ENCODE measurements around the gene ZNF18.
A peak's percentile ranks its signal among the peaks of the same experiment; 100 is the strongest.

ZNF18 gene

GRCh38 chr17:12007466-12007865 lies 10.2 kb upstream of the ZNF18 start:
- no peak for TF ChIP-seq CTCF (IDR thresholded peaks at IDR 0.05; ENCODE audit: extremely low read depth, missing control alignments)

GRCh38 chr17:11999696-12000095 lies 2.4 kb upstream of the ZNF18 start:
- DNase-seq (ENCODE audit: low spot score), result no peak
- TF ChIP-seq CTCF (IDR thresholded peaks at IDR 0.05; ENCODE audit: extremely low read depth, missing control alignments), result no peak

More at GRCh38 chr17:12007466-12007865, 10.2 kb upstream of the ZNF18 start:
- DNase-seq (ENCODE audit: low spot score), result no peak

GRCh38 chr17:11997972-11998233 lies 628 bp upstream of the ZNF18 start:
- TF ChIP-seq CTCF (IDR thresholded peaks at IDR 0.05; ENCODE audit: extremely low read depth, missing control alignments), result no peak
- no peak for DNase-seq (ENCODE audit: low spot score)

GRCh38 chr17:11996722-11997146 lies 541 bp downstream of the ZNF18 start:
- peak; percentile 53 for DNase-seq (ENCODE audit: low spot score)
- no peak for TF ChIP-seq CTCF (IDR thresholded peaks at IDR 0.05; ENCODE audit: extremely low read depth, missing control alignments)

- DNase-seq (ENCODE audit: low spot score), result no peak
- no peak for TF ChIP-seq CTCF (IDR thresholded peaks at IDR 0.05; ENCODE audit: extremely low read depth, missing control alignments)
These were observed 5.8 kb downstream of the ZNF18 start for GRCh38 chr17:11991461-11991860.

- no peak for TF ChIP-seq CTCF (IDR thresholded peaks at IDR 0.05; ENCODE audit: extremely low read depth, missing control alignments)
These were observed 6.8 kb downstream of the ZNF18 start for GRCh38 chr17:11990363-11990983.

GRCh38 chr17:11986942-11987329 lies 10.3 kb downstream of the ZNF18 start:
- no peak for TF ChIP-seq CTCF (IDR thresholded peaks at IDR 0.05; ENCODE audit: extremely low read depth, missing control alignments)
- no peak for DNase-seq (ENCODE audit: low spot score)

More at GRCh38 chr17:11990363-11990983, 6.8 kb downstream of the ZNF18 start:
- no peak for DNase-seq (ENCODE audit: low spot score)
